H9 (cell line): ENCODE data around the gene AKAP7. TPM values are rescaled to one million over a fixed set of nuclear protein-coding genes. Genes with fewer than 3 reads are reported as not detected.

Experiments
- DNase-seq: peaks from one replicate; pipeline ENCODE4 v3.0.0-alpha.2; 2017
- H2AFZ ChIP-seq: one replicate; pipeline ENCODE4 v1.6.1; 2013; ENCODE audit warnings: mild to moderate bottlenecking, low read length, control low read depth, moderate library complexity
- H2AK5ac ChIP-seq: 2 replicates; pipeline ENCODE4 v1.6.1; 2013; ENCODE audit warnings: low read length, control low read depth, mixed read lengths; ENCODE audit not compliant: insufficient read length
- H2BK120ac ChIP-seq: one replicate; pipeline ENCODE4 v1.6.1; 2013; ENCODE audit warnings: low read depth, mild to moderate bottlenecking, low read length, control low read depth, inconsistent platforms; ENCODE audit not compliant: poor library complexity, severe bottlenecking
- H2BK12ac ChIP-seq: 2 replicates; pipeline ENCODE4 v1.6.1; 2013; ENCODE audit warnings: low read length, control low read depth, mixed read lengths, low read depth; ENCODE audit not compliant: insufficient read length
- H2BK15ac ChIP-seq: 2 replicates; pipeline ENCODE4 v1.6.1; 2013; ENCODE audit warnings: low read depth, low read length, control low read depth
- H2BK20ac ChIP-seq: one replicate; pipeline ENCODE4 v1.6.1; 2013; ENCODE audit warnings: low read depth, mild to moderate bottlenecking, low read length, control low read depth, inconsistent platforms; ENCODE audit not compliant: poor library complexity, severe bottlenecking
- H2BK5ac ChIP-seq: 2 replicates; pipeline ENCODE4 v1.6.1; 2013; ENCODE audit warnings: low read length, control low read depth, mixed read lengths; ENCODE audit not compliant: insufficient read length
- H3K14ac ChIP-seq: 2 replicates; pipeline ENCODE4 v1.6.1; 2013; ENCODE audit warnings: low read length, control low read depth; ENCODE audit not compliant: insufficient read depth
- H3K18ac ChIP-seq: 2 replicates; pipeline ENCODE4 v1.6.1; 2013; ENCODE audit warnings: low read depth, mild to moderate bottlenecking, mixed read lengths, low read length, control low read depth; ENCODE audit not compliant: insufficient read length
- H3K23ac ChIP-seq: 2 replicates; pipeline ENCODE4 v1.6.1; 2013; ENCODE audit warnings: low read length, control low read depth, mixed read lengths, low read depth; ENCODE audit not compliant: insufficient read length
- H3K23me2 ChIP-seq: 2 replicates; pipeline ENCODE4 v1.6.1; 2013; ENCODE audit warnings: low read depth, mild to moderate bottlenecking, mixed read lengths, low read length, control low read depth; ENCODE audit not compliant: insufficient read length, poor library complexity, severe bottlenecking
- H3K27ac ChIP-seq: 2 replicates; pipeline ENCODE4 v1.5.1; 2013; ENCODE audit warnings: low read length, control low read depth, mixed read lengths, low read depth; ENCODE audit not compliant: insufficient read length
- H3K27me3 ChIP-seq: 2 replicates; pipeline ENCODE4 v1.6.1; 2013; ENCODE audit warnings: low read length, control low read depth, inconsistent platforms; ENCODE audit not compliant: insufficient read depth
- H3K4ac ChIP-seq: 2 replicates; pipeline ENCODE4 v1.6.1; 2013; ENCODE audit warnings: low read depth, mild to moderate bottlenecking, control low read depth, inconsistent platforms, low read length, moderate library complexity
- H3K4me1 ChIP-seq: 2 replicates; pipeline ENCODE4 v1.6.1; 2013; ENCODE audit warnings: low read length, control low read depth, inconsistent platforms; ENCODE audit not compliant: insufficient read depth
- H3K4me2 ChIP-seq: 2 replicates; pipeline ENCODE4 v1.6.1; 2013; ENCODE audit warnings: low read length, control low read depth, mixed read lengths; ENCODE audit not compliant: insufficient read length, insufficient read depth
- H3K56ac ChIP-seq: 2 replicates; pipeline ENCODE4 v1.6.1; 2013; ENCODE audit warnings: low read depth, mild to moderate bottlenecking, mixed read lengths, low read length, control low read depth; ENCODE audit not compliant: insufficient read length
- H3K79me1 ChIP-seq: 2 replicates; pipeline ENCODE4 v1.6.1; 2013; ENCODE audit warnings: low read depth, mild to moderate bottlenecking, moderate library complexity, low read length, control low read depth, inconsistent platforms; ENCODE audit not compliant: insufficient read depth, poor library complexity, severe bottlenecking
- H3K79me2 ChIP-seq: 2 replicates; pipeline ENCODE4 v1.6.1; 2013; ENCODE audit warnings: low read length, control low read depth, inconsistent platforms; ENCODE audit not compliant: insufficient read depth
- H3K9ac ChIP-seq: 2 replicates; pipeline ENCODE4 v1.6.1; 2013; ENCODE audit warnings: low read length, control low read depth, mixed read lengths; ENCODE audit not compliant: insufficient read length; ENCODE audit errors: extremely low read depth
- H3K9me3 ChIP-seq: one replicate; pipeline ENCODE4 v1.6.1; 2013; ENCODE audit warnings: low read depth, low read length, inconsistent platforms; ENCODE audit not compliant: control insufficient read depth
- H3T11ph ChIP-seq: one replicate; pipeline ENCODE4 v1.6.1; 2013; ENCODE audit warnings: mild to moderate bottlenecking, low read length, control low read depth, inconsistent platforms
- H4K20me1 ChIP-seq: one replicate; pipeline ENCODE4 v1.6.1; 2013; ENCODE audit not compliant: control insufficient read depth, insufficient read length, insufficient read depth
- H4K5ac ChIP-seq: 2 replicates; pipeline ENCODE4 v1.6.1; 2013; ENCODE audit warnings: low read depth, mild to moderate bottlenecking, mixed read lengths, low read length, control low read depth; ENCODE audit not compliant: insufficient read length
- H4K8ac ChIP-seq: replicated peaks from 2 replicates; pipeline ENCODE4 v1.6.1; 2013; ENCODE audit warnings: low read length, control low read depth, mixed read lengths, low read depth; ENCODE audit not compliant: insufficient read length
- H4K91ac ChIP-seq: 2 replicates; pipeline ENCODE4 v1.6.1; 2013; ENCODE audit warnings: low read depth, mild to moderate bottlenecking, moderate library complexity, mixed read lengths, low read length, control low read depth; ENCODE audit not compliant: insufficient read length
- H3K27ac Mint-ChIP-seq, 3 experiments: 2 replicates in 2 of 3; 3 replicates in 1 of 3; pipeline ENCODE4 v1.8.0; 2020 to 2021; ENCODE audit warnings: mixed read lengths in 3 of 3, mild to moderate bottlenecking in 1 of 3, moderate library complexity in 1 of 3
- H3K27me3 Mint-ChIP-seq: 2 replicates; pipeline ENCODE4 v1.8.0; 2021; ENCODE audit warnings: low read depth, mild to moderate bottlenecking, moderate library complexity, mixed read lengths
- H3K36me3 Mint-ChIP-seq, 3 experiments: 2 replicates in 2 of 3; 3 replicates in 1 of 3; pipeline ENCODE4 v1.8.0; 2020 to 2021; ENCODE audit warnings: low read depth in 3 of 3, mixed read lengths in 3 of 3; ENCODE audit not compliant: insufficient read depth in 1 of 3
- H3K4me1 Mint-ChIP-seq, 2 experiments: 2 replicates each; pipeline ENCODE4 v1.8.0; 2020; ENCODE audit warnings: mixed read lengths in 2 of 2
- H3K4me3 Mint-ChIP-seq, 2 experiments: 2 replicates in 1 of 2; 3 replicates in 1 of 2; pipeline ENCODE4 v1.8.0; 2020 to 2021; ENCODE audit warnings: mild to moderate bottlenecking in 2 of 2, mixed read lengths in 2 of 2, moderate library complexity in 1 of 2
- H3K9me3 Mint-ChIP-seq, 2 experiments: 2 replicates in 1 of 2; 3 replicates in 1 of 2; pipeline ENCODE4 v1.8.0; 2020; ENCODE audit warnings: mild to moderate bottlenecking in 2 of 2, mixed read lengths in 2 of 2, moderate library complexity in 1 of 2
- CTCF ChIP-seq: fragments of 200-600 bp; sonication (generic); conservative IDR thresholded peaks from 3 replicates; pipeline ENCODE4 v1.8.0; 2021; ENCODE audit warnings: antibody characterized with exemption, mild to moderate bottlenecking
- total RNA-seq: library from RNA; stranded (reverse); gene quantifications from 2 replicates; pipeline ENCODE4 v1.2.1, GENCODE V29; 2021

AKAP7 gene
- total RNA-seq, 1 experiment from 2014 or later, result 9.8 TPM

GRCh38 chr6:131255434-131255833 lies 120.2 kb downstream of the AKAP7 start:
- Mint-ChIP-seq H3K4me1 (peaks cover 27 to 35% of the 10 kb centered on the region in 2 experiments), H3K27me3 (no peaks in the 10 kb centered on the region), H3K27ac (no peak overlapping the region; a peak in 1 of 7 replicates), H3K4me3 (no peak overlapping the region), H3K36me3 (peaks cover 6 to 14% (median 10%) of the 10 kb centered on the region in 3 experiments), H3K9me3 (peaks cover 2 to 6% of the 10 kb centered on the region in 2 experiments; a peak in 4 of 5 replicates)
- Histone ChIP-seq H4K8ac (no peak overlapping the region), H3K4ac (no peak overlapping the region), H3K9ac (no peak overlapping the region), H3K4me1 (peaks cover 1% of the 10 kb centered on the region; the same call in 1 of the 2 replicates), H3K23me2 (peaks cover under 1% of the 10 kb centered on the region), H2BK5ac (no peak overlapping the region), H3K27ac (no peak overlapping the region), H4K5ac (no peak overlapping the region), H2AK5ac (no peak overlapping the region), H3K79me2 (peaks cover 9% of the 10 kb centered on the region; the same call in 1 of the 2 replicates), H3K27me3 (no peaks in the 10 kb centered on the region), H3K56ac (no peak overlapping the region), H2BK12ac (no peak overlapping the region), H3K14ac (no peak overlapping the region), H3K18ac (no peak overlapping the region), H3K23ac (no peak overlapping the region), H3K9me3 (no peaks in the 10 kb centered on the region), H2BK20ac (no peak overlapping the region), H4K20me1 (no peaks in the 10 kb centered on the region), H3K4me2 (no peak overlapping the region), H2AFZ (no peak overlapping the region), H2BK15ac (no peak overlapping the region), H2BK120ac (no peak overlapping the region), H3T11ph (no peak overlapping the region), H3K79me1 (no peaks in the 10 kb centered on the region), H4K91ac (no peak overlapping the region)
- no peak for DNase-seq
- no peak for TF ChIP-seq CTCF
